Measurements from ENCODE around the gene SLC25A42. TPM values are rescaled to one million over a fixed set of nuclear protein-coding genes. Genes with fewer than 3 reads are reported as not detected.
A peak's percentile ranks its signal among the peaks of the same experiment; 100 is the strongest.
"Not testable (repeated sequence)": the region's sequence is repeated elsewhere in the genome, so short reads cannot be mapped to it uniquely, and the experiment has no call there.

The SLC25A42 gene
- total RNA-seq, 1 donor from 2014 or later, result 14.9 TPM

DNA sequence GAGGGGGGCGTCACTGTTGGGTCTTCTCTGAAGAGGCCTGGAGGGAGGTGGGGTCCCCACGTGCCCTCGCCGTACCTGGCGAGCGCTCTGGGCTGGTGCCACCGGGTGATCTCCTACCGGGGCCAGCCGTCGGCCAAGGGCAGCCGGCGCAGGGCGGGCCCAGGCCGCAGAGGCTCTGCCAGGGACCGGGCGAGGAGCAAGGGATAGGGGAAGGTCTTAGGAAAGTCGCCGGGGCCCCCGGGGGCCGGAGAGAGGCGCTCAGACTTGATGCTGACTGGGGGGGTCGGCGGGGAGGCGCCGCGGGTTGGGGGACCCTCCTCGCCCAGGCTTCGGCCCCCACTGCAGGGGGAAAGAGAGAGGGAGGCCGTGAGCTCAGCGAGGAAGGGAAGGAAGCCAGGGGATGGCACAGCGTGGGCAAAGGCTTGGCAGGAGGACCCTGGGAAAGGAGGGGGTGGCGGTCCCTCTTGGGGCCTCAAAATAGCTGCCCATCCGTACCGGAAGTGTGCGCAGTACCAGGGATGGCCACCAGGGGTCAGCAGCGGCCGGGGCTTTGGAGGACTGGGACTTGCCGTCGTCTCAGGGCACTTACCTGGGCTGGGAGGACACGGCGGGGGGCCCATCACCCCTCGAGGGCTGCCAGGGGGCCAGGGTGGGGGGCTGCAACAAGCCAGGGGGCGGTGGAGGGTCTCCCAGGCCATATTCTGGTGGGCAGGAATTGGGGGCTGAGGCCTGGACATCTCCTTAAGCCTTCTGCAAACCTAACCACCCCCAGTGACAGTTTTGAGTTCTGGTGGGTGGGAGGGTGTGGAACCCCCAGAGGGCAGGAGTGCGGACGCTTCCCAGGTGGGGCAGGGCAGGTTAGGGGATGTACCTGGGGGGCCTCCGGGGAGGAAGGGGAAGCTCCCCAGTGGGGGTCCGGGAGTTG, 82.2 kb downstream of the SLC25A42 start:
- peak; percentile 91 for DNase-seq (ENCODE audit: low spot score)
- intact Hi-C loops (cut with DNase I), result loop anchor here (5.0 kb wide), 1 partner anchor 196 kb away; no protein-coding TSS in a partner anchor

- intact Hi-C loops (cut with DNase I), result loop anchor here (5.0 kb wide), 1 partner anchor 195 kb away; no protein-coding TSS in a partner anchor
- DNase-seq (ENCODE audit: low spot score), result no peak
These were observed 83.1 kb downstream of the SLC25A42 start for GRCh38 chr19:19146865-19147264.

DNA sequence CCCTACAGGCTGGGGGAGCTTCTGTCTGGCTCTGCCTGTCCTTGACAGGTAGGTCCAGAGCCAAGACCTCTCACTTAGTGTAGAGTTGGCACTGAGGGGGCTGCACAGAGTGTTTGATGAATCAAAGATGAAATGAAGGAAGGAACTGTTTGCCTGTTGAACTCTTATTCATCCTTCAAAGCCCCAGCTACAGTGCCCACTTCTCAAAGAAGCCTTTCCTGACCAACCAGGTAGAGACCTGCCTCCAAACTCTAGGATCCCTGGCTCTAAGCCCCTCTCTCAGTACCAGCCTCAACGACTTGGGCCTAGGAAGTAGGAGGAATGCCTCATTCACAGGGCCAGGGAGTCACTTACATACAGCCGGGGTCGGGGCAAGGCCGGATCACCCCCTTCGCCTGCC, 83.5 kb downstream of the SLC25A42 start:
- no peak for DNase-seq (ENCODE audit: low spot score)
- intact Hi-C loops (cut with DNase I), result loop anchor here (5.0 kb wide), 1 partner anchor 195 kb away; no protein-coding TSS in a partner anchor

- DNase-seq (ENCODE audit: low spot score), result not testable (repeated sequence)
- intact Hi-C loops (cut with DNase I), result loop anchor here (5.0 kb wide), 1 partner anchor 194 kb away; no protein-coding TSS in a partner anchor
These were observed 84.7 kb downstream of the SLC25A42 start for GRCh38 chr19:19148504-19148903.

- intact Hi-C loops (cut with DNase I), result loop anchor here (5.0 kb wide), 1 partner anchor 193 kb away; no protein-coding TSS in a partner anchor
- no peak for DNase-seq (ENCODE audit: low spot score)
These were observed 85.6 kb downstream of the SLC25A42 start for GRCh38 chr19:19149435-19149834.

DNA sequence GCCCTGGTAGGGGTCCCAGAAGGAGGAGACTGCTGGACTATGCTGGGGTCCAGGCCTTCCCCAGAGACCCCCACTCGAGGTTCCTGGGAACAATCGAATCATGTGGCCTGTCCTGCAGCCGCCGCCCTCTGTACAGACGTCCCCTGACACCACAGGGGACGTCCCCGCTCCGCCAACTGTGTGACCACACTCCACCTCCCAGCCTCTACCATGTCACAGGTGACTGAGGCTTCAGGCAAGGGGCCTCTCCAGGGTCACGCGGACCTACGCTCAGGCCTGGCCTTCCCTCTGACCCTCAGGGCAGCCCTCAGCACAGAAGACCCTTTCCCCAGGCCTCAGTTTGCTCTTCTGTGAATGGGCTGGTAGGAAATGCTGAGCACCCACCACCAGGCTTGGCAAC, 87.6 kb downstream of the SLC25A42 start:
- DNase-seq (ENCODE audit: low spot score), result no peak
- intact Hi-C loops (cut with DNase I), result no loop called here

- intact Hi-C loops (cut with DNase I), result no loop called here
- DNase-seq (ENCODE audit: low spot score), result no peak
These were observed 89.0 kb downstream of the SLC25A42 start for GRCh38 chr19:19152668-19153384.

- DNase-seq (ENCODE audit: low spot score), result no peak
- intact Hi-C loops (cut with DNase I), result no loop called here
These were observed 91.1 kb downstream of the SLC25A42 start for GRCh38 chr19:19154768-19155494.

DNA sequence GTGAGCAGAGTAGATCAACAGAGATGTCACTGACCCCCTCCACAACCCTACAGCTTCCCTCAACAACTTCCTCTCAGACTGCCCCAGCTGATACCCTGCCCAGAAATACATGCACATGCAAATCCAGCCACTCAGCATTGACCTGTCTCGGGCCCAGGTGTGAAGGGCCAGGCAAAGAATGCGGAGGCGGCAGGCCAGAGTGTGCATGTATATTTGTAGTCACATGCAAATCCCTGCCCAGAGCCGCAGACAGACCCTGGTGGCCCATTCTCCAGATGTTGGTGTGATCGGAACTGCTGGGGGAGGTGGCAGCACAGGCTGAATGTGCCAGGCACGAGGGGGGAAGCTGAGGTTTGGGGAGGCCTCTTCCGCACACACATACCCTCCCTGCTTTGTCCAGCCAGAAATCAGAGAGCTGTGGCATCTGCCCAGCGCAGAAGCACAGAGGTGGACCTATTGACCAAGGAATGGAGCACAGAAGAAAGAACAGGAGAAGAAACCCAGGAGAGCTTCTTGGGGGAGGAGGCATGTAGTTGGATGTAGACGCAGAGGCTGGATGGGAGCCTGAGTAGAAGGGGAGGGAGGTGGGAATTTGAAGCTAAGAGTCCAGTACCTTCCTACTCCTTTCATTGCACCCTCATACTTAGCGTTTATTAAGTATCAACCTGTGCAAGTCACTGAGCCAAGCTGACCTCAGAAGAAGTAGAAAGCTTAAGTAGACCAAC, 91.9 kb downstream of the SLC25A42 start:
- no peak for DNase-seq (ENCODE audit: low spot score)
- intact Hi-C loops (cut with DNase I), result no loop called here

GRCh38 chr19:19157808-19158207, 94.0 kb downstream of the SLC25A42 start:
- intact Hi-C loops (cut with DNase I), result no loop called here
- DNase-seq (ENCODE audit: low spot score), result no peak

GRCh38 chr19:19159534-19159933, 95.7 kb downstream of the SLC25A42 start:
- no peak for DNase-seq (ENCODE audit: low spot score)
- intact Hi-C loops (cut with DNase I), result no loop called here

DNA sequence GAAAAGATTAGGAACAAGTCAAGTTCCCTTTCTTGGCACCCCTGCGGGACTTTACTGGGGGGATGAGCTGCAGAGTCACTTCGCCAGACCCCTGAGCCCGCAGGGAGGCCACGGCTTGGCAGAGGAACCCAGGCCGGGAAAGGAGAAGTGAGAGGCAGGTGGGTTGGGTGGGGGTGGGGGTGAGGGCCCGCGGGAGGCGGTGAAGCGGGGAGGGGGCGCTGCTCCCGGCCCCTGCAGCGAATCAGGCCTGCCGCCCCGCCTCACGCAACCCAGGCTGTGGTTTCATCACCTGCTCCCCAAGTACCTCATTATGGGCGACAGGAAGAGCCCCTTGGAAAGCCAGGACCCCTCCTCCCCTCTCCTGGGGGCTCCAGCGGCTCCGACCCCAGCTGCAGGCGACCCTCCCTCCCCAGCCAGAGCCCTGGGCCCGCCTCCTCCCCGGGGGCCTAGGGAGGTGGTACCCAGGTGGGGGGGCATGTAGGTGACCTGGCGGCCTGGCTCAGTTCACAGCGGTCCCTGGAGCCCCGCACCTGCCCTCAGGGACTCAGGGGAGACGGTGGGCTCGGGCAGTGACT, 96.8 kb downstream of the SLC25A42 start:
- intact Hi-C loops (cut with DNase I), result no loop called here
- no peak for DNase-seq (ENCODE audit: low spot score)

DNA sequence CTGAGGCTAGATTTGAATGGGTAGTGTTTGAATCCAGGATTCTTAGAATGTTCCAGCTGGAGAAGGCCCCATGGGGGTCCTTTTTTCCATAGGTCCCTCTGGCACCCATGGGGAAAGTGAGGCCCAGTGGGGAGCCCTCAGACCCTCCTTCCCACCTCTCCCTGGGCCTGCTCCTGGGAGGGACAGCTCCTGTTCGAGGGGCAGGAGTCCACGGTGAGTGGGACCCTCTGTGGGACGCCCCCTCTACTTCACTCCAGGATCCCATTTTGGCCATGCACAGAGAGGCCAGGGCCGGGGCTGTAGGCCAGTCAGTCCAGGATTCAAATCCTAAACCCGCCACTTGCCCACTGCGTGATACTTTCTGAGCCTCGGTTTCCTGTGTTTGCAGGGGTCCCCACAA, 98.7 kb downstream of the SLC25A42 start:
- intact Hi-C loops (cut with DNase I), result no loop called here
- no peak for DNase-seq (ENCODE audit: low spot score)

Other genes starting within 250 kb of the SLC25A42 start
- gene UPF1, start 232.0 kb upstream of the SLC25A42 start, total RNA-seq, result 40.2 TPM
- 1.8 TPM for gene CERS1, start 167.8 kb upstream of the SLC25A42 start, total RNA-seq
- gene COPE, start 144.6 kb upstream of the SLC25A42 start, total RNA-seq, result 133 TPM
- 22.9 TPM for gene DDX49, start 144.3 kb upstream of the SLC25A42 start, total RNA-seq
- gene HOMER3, start 122.8 kb upstream of the SLC25A42 start, total RNA-seq, result 15.6 TPM
- 60.4 TPM for gene SUGP2, start 30.5 kb upstream of the SLC25A42 start, total RNA-seq
- gene ARMC6, start 30.4 kb upstream of the SLC25A42 start, total RNA-seq, result 15.9 TPM
- gene TMEM161A, start 74.5 kb downstream of the SLC25A42 start, total RNA-seq, result 12.2 TPM
- 0.67 TPM for gene MEF2B, start 106.3 kb downstream of the SLC25A42 start, total RNA-seq
- 27.1 TPM for gene BORCS8, start 128.2 kb downstream of the SLC25A42 start, total RNA-seq
- gene RFXANK, start 128.3 kb downstream of the SLC25A42 start, total RNA-seq, result 29.6 TPM
- gene NR2C2AP, start 139.4 kb downstream of the SLC25A42 start, total RNA-seq, result 6.1 TPM
- not detected for gene NCAN, start 148.0 kb downstream of the SLC25A42 start, total RNA-seq
- gene TM6SF2, start 209.3 kb downstream of the SLC25A42 start, total RNA-seq, result 0.89 TPM